Endothelial cell (in vitro differentiated cells): ENCODE data around the gene MRPS27. TPM values are rescaled to one million over a fixed set of nuclear protein-coding genes. Genes with fewer than 3 reads are reported as not detected.

Experiments
- DNase-seq: peaks from one replicate; pipeline ENCODE4 v3.0.0; 2021; ENCODE audit warnings: low spot score
- H3K27ac Mint-ChIP-seq: one replicate; pipeline ENCODE4 v1.8.0; 2021; ENCODE audit warnings: mixed read lengths, inconsistent platforms; ENCODE audit not compliant: unreplicated experiment
- H3K27me3 Mint-ChIP-seq: one replicate; pipeline ENCODE4 v1.8.0; 2021; ENCODE audit warnings: mild to moderate bottlenecking, moderate library complexity, mixed read lengths, inconsistent platforms; ENCODE audit not compliant: unreplicated experiment
- H3K36me3 Mint-ChIP-seq: one replicate; pipeline ENCODE4 v1.8.0; 2021; ENCODE audit warnings: mild to moderate bottlenecking, low read depth, mixed read lengths, inconsistent platforms; ENCODE audit not compliant: unreplicated experiment
- H3K4me1 Mint-ChIP-seq: one replicate; pipeline ENCODE4 v1.8.0; 2021; ENCODE audit warnings: mild to moderate bottlenecking, mixed read lengths, inconsistent platforms; ENCODE audit not compliant: unreplicated experiment
- H3K4me3 Mint-ChIP-seq: one replicate; pipeline ENCODE4 v1.8.0; 2021; ENCODE audit warnings: mild to moderate bottlenecking, mixed read lengths, inconsistent platforms; ENCODE audit not compliant: unreplicated experiment
- H3K9me3 Mint-ChIP-seq: one replicate; pipeline ENCODE4 v1.8.0; 2021; ENCODE audit warnings: mixed read lengths, inconsistent platforms; ENCODE audit not compliant: unreplicated experiment
- total RNA-seq: library from RNA; stranded (reverse); fragmentation: NEBNext Ultra II Directional; extraction: Animal tissue kit (Norgen Biotek cat#: 25700); gene quantifications from one replicate; pipeline ENCODE4 v1.2.1, GENCODE V29; 2021; ENCODE audit not compliant: unreplicated experiment
- TF ChIP-seq, protein P1 (sequence below): fragments of 200-600 bp; sonication (generic); IDR thresholded peaks from one replicate; pipeline ENCODE4 v1.5.0; 2021; ENCODE audit warnings: antibody characterized with exemption; ENCODE audit not compliant: unreplicated experiment

Gene MRPS27
- total RNA-seq, 1 donor from 2014 or later, result 62.8 TPM

DNA sequence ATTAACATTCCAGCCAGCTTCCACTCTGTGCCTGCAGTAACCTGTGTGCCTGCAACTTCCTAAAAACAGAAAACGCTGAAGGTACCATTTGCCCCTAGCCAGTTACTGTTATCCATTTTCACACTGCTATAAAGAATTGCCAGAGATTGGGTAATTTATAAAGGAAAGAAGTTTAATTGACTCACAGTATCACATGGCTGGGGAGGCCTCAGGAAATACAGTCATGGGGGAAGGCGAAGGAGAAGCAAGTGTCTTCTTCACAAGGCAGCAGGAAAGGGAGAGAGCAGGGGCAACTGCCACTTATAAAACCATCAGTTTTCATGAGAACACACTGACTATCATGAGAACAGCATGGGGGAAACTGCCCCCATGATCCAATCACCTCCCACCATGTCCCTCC is 31.3 kb upstream of the MRPS27 start:
- no peaks in the 10 kb centered on the region for H3K9me3 Mint-ChIP-seq
- no peaks in the 10 kb centered on the region for H3K36me3 Mint-ChIP-seq
- no peak overlapping the region for H3K27ac Mint-ChIP-seq
- no peak for DNase-seq
- no peak overlapping the region for H3K4me3 Mint-ChIP-seq
- H3K27me3 Mint-ChIP-seq, result no peaks in the 10 kb centered on the region
- TF ChIP-seq, protein P1, sequence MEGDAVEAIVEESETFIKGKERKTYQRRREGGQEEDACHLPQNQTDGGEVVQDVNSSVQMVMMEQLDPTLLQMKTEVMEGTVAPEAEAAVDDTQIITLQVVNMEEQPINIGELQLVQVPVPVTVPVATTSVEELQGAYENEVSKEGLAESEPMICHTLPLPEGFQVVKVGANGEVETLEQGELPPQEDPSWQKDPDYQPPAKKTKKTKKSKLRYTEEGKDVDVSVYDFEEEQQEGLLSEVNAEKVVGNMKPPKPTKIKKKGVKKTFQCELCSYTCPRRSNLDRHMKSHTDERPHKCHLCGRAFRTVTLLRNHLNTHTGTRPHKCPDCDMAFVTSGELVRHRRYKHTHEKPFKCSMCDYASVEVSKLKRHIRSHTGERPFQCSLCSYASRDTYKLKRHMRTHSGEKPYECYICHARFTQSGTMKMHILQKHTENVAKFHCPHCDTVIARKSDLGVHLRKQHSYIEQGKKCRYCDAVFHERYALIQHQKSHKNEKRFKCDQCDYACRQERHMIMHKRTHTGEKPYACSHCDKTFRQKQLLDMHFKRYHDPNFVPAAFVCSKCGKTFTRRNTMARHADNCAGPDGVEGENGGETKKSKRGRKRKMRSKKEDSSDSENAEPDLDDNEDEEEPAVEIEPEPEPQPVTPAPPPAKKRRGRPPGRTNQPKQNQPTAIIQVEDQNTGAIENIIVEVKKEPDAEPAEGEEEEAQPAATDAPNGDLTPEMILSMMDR, result no peak
- H3K4me1 Mint-ChIP-seq, result peaks cover 23% of the 10 kb centered on the region

DNA sequence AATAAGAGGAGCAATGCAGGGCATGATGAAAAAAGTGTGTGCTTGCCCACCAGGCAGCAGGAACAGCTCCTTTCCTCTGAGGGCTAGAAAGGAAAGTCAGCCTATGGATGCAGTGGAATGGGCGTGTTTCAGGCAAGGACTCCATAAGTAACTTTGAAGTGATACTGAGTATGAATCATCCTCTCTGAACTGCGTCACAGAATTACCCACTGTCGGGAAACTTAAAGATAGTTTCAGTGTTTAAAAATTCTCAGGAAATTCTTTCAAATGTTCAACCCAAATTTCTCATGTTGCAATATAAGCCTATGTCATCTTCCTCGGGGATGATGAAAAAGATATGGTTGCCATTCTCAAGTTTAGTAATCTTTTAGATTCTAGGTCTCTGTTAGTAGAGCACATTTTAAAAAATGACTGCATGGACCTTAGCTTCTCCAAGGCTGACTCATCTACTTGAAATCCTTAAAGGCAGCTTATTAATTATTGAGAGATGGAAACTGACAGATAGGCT is 27.8 kb upstream of the MRPS27 start:
- TF ChIP-seq, protein P1, result no peak
- Mint-ChIP-seq H3K9me3 (no peaks in the 10 kb centered on the region), H3K27ac (no peak overlapping the region), H3K36me3 (peaks cover 14% of the 10 kb centered on the region), H3K27me3 (no peaks in the 10 kb centered on the region), H3K4me1 (peaks cover 18% of the 10 kb centered on the region), H3K4me3 (no peak overlapping the region)
- no peak for DNase-seq

DNA sequence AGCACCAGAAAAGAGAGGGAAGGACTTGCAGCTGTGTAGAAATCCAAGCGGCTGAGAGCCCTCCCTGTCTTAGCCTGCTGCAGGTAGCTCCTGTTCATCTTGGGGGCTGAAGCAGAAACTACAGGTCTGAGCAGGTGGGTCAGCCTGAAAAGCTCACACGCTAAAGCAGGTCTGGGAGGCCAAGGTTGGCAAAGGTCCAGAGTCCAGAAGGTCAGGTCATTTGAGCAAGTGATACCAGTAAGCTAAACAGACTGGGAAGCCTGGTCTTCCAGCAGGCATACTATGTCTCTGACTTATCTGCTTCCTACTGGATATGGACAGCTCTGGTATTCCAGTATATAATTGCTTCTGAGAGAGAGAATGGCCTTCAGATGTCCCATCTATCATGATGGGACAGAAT is 26.4 kb upstream of the MRPS27 start:
- no peak for DNase-seq
- Mint-ChIP-seq H3K4me3 (no peak overlapping the region), H3K9me3 (no peaks in the 10 kb centered on the region), H3K27ac (no peak overlapping the region), H3K36me3 (peaks cover 14% of the 10 kb centered on the region), H3K4me1 (peaks cover 18% of the 10 kb centered on the region), H3K27me3 (no peaks in the 10 kb centered on the region)
- TF ChIP-seq, protein P1, result no peak

DNA sequence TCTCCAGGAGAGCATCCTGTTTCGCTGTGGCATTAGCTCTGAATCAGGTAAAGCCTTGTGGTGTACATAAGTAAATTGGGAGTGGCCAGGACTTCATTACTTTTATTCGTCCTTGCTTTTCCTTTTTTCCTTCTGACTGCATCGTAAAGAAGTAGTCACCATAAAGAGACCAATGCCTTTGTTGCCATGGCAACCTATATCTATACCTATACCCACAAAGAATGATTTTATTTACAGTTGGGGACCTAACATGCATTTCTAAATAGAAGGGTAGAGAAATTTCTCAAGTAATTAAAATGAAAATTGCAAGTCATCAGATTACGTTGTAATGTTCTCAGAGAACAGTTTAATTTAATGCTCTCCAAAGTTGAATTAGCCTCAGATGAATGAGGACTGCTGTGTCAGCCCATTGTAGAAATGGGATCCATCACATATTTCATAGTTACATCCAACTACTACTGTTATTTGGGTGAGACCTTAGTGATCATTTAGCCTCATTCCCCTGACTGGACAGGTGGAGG is 18.7 kb upstream of the MRPS27 start:
- H3K4me1 Mint-ChIP-seq, result no peaks in the 10 kb centered on the region
- no peak overlapping the region for H3K27ac Mint-ChIP-seq
- DNase-seq, result no peak

DNA sequence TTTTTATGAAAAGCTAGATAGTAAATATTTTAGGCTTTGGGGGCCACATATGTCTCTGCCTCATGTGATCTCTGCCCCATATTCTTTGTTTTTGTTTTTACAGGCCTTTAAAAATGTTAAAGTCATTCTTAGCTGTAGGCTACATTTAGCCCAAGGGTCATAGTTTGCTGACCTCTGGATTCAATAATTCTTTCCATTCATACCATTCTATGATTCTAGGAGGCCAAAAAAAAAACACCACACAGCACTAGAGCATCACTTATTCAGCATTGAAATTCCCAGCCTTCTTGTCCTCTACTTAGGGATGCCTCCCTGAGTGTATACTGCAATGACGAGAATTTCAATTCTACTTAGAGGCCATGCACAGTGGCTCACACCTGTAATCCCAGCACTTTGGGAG is 17.1 kb upstream of the MRPS27 start:
- Mint-ChIP-seq H3K36me3 (peaks cover 3% of the 10 kb centered on the region), H3K4me3 (no peak overlapping the region), H3K4me1 (no peaks in the 10 kb centered on the region), H3K9me3 (no peaks in the 10 kb centered on the region), H3K27ac (no peak overlapping the region), H3K27me3 (no peaks in the 10 kb centered on the region)
- DNase-seq, result no peak
- TF ChIP-seq, protein P1, result no peak

More for the DNA sequence above, 18.7 kb upstream of the MRPS27 start:
- TF ChIP-seq, protein P1, result no peak
- Mint-ChIP-seq H3K36me3 (peaks cover 7% of the 10 kb centered on the region), H3K4me3 (no peak overlapping the region), H3K9me3 (no peaks in the 10 kb centered on the region), H3K27me3 (no peaks in the 10 kb centered on the region)
